GM21360 (cell line): ENCODE results near the gene ACAT2.
"Not testable (repeated sequence)": the region's sequence is repeated elsewhere in the genome, so short reads cannot be mapped to it uniquely, and the experiment has no call there.

ENCODE experiments used
- ATAC-seq: cut with Tn5 transposase; IDR thresholded peaks from one replicate; pipeline ENCODE4 v1.9.1; 2021; ENCODE audit warnings: mild to moderate bottlenecking, moderate library complexity; ENCODE audit not compliant: unreplicated experiment

The ACAT2 gene

DNA sequence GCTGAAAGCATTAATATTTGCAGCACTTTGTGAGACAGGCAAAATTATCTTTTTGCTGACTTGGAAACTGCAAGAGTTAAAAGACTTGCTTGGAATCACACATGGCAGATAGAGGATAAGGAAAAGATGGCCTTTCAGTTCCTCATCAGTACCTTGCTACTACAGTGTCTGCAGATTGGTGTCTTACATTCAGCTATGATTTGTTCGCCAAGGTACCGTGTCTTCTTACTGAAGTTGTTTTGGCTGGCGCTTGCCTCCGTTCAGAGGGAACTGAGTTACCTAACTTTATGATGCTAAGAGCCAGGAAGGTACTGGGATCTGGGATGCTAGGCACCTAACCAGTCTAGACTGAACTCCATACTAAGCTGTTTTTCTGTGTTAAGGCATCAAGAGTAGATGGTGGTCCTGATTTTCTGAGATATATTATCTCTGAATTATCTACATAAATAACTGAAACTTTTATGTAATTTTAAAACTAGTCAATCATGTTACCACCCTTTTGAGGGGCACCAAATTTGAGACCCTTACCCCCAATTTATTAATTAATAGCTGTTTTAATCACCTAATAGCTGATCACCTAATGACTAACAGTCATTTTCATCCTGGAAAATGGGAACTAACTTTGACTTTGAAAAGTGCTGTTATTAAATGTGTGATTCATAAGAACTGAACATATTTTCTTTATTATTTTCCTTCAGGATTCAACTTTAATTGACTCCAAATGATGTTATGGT is 32.1 kb upstream of the ACAT2 start:
- no peak for ATAC-seq

- no peak for ATAC-seq
Measured at GRCh38 chr6:159730332-159730676, 31.5 kb upstream of the ACAT2 start.

- ATAC-seq, result not testable (repeated sequence)
Measured at GRCh38 chr6:159732550-159732949, 29.3 kb upstream of the ACAT2 start.

- not testable (repeated sequence) for ATAC-seq
Measured at GRCh38 chr6:159733395-159733794, 28.4 kb upstream of the ACAT2 start.

DNA sequence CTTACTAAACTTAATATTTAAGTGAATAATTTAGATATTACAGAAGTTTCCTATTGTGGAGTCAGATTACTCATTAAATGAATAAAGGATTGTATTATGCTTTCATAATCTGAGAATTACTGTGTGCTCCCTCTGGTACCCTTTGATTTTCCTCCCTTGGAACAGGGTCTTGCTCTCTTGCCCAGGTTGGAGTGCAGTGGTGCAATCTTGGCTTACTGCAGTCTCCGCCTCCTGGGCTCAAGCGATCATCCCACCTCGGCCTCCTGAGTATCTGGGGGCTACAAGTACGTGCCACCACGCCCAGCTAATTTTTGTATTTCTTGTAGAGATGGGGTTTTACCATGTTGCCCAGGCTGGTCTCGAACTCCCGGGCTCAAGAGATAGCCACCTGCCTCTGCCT is 24.9 kb upstream of the ACAT2 start:
- ATAC-seq, result no peak

DNA sequence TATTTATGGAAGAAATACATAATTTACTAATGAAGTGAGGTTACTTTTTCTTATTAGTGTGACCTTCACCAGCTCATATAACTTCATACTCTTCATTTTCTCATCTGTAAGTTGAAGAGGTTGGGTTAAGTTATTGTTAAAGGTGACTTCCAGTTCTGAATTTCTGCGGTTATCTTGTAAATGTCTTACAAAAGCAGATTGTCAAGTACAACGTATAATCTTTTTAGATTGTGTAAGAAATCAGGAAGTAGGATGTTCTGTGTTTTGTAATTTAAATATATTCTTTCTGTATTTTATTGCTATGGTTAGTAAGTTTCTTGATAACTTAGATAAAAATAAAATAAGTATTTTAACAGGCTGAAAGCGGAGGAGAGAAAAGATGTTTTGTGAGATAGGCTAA is 22.5 kb upstream of the ACAT2 start:
- no peak for ATAC-seq

- ATAC-seq, result no peak
Measured at GRCh38 chr6:159742165-159742564, 19.7 kb upstream of the ACAT2 start.

GRCh38 chr6:159745081-159745480 is 16.8 kb upstream of the ACAT2 start:
- no peak for ATAC-seq

DNA sequence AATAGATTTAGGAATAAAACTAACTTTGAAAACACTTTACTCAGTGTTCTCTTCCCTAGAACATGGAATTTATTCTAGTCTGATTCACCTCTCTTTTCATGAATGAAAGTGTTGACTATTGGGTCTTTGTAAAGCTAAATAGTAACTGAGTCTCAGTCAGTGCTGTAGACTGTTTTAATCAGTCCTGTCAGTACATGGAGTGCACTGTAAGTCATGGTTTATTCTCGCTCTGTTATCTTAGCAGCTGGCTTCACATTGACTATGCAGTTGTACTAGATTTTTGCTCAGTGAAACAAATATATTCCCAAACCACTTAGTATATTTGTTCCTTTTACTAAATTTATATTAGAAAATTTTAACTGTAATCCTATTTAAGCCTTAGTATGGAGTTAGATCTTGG is 15.1 kb upstream of the ACAT2 start:
- no peak for ATAC-seq

DNA sequence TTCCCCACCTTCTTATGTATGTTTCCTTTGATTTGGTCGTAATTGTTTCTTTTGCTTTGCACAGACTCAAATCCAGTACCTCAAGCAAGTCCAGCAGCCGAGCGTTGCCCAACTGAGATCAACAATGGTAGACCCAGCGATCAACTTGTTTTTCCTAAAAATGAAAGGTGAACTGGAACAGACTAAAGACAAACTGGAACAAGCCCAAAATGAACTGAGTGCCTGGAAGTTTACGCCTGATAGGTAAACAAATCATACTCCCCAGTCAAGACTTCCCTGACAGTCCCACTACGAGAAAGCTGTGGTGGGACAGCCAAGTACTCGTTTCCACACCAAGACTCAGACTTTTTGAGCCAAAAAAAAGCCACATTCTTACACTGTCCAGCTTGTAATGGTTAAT is 13.7 kb upstream of the ACAT2 start:
- not testable (repeated sequence) for ATAC-seq

- ATAC-seq, result no peak
Measured at GRCh38 chr6:159751448-159751847, 10.4 kb upstream of the ACAT2 start.

DNA sequence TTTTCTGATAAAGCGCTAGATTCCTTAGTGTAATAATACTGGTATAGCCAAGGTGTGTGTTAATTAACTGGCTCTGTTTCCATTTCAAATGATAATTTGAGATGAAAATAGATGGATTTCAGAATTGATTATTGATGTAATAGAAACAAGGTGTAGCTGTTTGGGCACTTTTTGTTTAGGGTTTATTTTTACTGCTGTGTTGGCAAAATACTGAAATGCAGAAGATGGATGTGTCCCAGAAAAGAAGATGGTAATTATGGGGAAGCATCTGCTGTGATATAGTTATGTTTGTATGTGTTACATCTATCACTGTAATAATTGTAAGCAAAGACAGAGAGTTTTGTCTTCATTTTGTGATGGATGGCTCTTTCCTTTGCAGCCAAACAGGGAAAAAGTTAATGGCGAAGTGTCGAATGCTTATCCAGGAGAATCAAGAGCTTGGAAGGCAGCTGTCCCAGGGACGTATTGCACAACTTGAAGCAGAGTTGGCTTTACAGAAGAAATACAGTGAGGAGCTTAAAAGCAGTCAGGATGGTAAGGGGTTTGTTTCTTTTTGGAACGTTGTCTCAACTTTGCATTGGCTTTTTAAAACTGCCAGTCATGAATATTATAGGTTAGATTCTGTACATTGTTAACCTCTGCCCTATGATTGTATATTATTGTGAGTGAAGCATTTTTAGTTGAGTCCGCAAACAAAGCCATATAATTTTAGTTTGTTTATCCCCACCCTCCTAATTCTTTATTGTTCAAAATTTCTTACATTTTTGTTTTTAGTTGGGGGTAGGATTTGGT is 8.6 kb upstream of the ACAT2 start:
- no peak for ATAC-seq

GRCh38 chr6:159754401-159754800 is 7.4 kb upstream of the ACAT2 start:
- no peak for ATAC-seq

DNA sequence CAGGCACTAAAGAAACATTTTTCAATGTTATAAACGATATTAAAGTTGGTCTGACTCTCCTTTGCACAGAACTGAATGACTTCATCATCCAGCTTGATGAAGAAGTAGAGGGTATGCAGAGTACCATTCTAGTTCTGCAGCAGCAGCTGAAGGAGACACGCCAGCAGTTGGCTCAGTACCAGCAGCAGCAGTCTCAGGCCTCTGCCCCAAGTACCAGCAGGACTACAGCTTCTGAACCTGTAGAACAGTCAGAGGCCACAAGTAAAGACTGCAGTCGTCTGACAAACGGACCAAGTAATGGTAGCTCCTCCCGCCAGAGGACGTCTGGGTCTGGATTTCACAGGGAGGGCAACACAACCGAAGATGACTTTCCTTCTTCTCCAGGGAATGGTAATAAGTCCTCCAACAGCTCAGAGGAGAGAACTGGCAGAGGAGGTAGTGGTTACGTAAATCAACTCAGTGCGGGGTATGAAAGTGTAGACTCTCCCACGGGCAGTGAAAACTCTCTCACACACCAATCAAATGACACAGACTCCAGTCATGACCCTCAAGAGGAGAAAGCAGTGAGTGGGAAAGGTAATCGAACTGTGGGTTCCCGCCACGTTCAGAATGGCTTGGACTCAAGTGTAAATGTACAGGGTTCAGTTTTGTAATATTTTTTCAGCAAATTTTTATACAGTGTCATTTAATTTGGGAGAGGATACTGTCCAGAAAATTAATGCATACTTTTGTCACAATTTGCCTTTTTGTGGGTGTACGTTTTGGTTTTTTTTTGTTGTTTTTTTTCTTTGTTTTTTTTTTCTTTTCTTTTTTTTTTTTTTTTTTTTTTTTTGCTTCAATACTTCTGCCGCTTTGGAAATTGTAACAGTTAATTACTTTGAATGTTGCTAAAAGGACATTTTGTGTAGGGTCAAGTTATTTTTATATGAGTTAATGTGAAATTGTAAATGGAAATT is 6.6 kb upstream of the ACAT2 start:
- no peak for ATAC-seq

GRCh38 chr6:159756508-159756907 is 5.3 kb upstream of the ACAT2 start:
- ATAC-seq, result no peak

DNA sequence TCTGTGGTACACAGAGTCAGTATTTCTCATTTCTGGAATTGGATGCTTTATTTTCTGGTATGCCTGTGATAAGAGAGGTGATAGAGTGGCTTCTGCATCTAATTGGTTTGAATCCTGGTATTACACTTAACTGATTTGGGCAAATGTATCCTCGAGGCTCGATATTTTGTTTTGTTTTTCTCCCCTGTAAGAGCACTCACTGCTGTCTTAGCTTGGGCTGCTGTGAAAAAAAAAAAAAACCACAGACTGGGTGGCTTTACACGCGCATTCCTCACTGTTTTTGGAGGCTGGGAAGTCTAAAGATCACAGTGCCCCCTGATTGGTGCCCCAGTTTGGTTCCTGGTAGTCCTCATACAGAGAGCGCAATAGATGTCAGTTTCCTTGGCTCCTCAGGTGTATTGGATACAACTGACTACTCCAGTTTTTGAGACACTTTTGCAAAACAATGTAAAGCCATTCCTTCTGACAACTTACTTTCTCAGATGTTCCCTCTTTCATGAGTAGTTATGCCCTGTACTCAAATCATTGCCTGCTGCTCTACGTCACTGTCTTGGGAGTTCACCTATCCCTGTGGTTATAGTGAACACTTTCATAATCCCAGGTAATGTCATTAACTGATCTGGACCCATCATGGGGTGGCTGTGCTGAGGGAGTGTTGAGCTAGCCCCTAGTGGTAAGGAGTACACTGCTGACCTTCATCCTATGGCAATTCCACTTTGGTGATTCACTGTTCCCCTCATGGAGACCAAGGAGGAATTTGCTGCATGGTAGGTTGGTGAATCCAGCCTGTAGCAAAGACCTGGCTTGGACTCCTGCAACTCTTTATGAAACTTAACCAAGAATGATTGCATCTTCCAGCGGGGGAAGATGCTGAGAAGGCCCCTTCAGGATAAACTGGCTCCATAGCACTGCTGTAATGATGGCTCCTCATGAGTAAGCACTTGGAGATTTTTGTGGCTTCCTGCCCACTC is 3.5 kb upstream of the ACAT2 start:
- ATAC-seq, result no peak

DNA sequence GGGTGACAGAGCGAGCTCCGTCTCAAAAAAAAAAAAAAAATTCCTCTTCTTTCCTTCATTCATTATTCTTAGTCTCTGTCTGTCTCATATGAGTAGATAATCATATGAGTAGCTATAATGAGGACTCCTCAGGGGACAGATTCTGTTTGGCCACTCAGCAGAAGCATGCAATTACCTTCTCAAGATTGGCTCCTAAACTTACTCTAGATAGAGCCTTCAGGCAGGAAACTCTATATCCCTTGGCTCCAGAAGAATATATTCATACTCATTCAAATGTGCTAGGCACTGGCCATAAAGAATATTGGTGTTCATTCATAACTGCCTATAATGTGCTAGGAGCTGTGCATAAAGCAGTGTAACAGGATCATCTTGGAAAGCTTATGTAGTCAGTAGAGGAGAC is 2.2 kb upstream of the ACAT2 start:
- ATAC-seq, result no peak

DNA sequence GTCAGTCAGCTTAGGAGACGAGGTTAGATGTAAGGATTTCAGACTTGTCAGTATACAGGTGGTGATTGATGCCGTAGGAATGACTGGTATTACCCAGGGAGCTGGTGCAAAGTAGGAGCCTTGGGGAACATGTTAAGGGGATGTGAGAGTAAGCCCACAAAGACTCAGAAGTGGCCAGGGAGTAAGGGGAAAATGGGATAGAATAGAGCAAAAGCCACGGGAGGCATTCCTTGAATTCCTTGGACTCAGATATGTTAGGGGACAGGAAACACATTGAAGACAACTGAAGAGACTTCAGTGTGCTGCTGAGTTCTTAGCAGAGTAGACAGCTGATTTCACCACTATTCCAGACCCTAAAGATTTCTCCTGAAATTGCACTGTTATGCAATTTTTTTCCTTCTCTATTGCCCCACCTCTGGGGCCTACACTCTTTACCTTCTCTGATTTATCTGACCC is 1.2 kb upstream of the ACAT2 start:
- no peak for ATAC-seq

DNA sequence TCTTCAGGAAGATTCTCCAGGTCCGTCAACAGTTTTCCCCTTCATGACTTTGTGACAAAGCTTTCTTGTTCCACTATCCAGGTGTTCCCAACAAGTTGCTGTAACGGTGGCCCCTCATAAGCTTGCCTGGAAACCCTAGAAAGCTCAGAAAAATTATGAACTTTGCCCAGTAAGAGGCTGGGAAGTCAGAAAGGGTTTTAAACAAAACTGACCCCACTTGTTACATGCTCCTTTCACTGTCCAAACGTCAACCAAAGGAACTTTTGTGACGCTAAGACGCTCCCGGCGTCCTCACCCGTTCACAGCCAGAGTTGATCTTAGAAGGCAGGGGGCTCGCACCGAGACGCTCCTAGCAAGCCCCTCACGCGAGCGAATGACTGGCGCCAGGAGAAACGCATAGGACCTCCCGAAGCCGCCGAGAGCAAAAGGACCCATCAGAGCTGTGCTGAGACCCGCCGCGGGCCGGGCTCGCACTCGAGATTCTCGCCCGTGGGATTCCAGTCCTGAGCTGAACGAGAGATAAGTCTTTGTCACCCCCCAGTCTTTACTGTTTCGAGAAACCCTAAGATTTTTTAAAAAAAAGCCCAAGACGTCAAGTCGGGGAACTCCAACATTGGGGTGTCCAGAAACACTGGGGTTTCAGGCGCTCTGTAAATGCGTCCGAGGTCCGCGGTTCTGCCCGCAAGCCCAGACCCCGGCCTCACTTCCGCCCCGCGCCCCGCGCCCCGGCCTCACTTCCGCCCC is 544 bp upstream of the ACAT2 start:
- ATAC-seq, result no peak
